K562 (cell line): ENCODE data around the gene NPEPL1. TPM values are rescaled to one million over a fixed set of nuclear protein-coding genes. Genes with fewer than 3 reads are reported as not detected.

Experiments used
- ATAC-seq: fragments of 200-7000 bp; cut with Tn5 transposase; 3 replicates; pipeline ENCODE4 v1.9.1; 2020; ENCODE audit warnings: moderate library complexity
- BruUV-seq: library from RNA; stranded (reverse); fragments of 400-500 nt; replicated peaks from 2 replicates; lab custom pipeline; 2021; lab: Mats Ljungman, UMichigan
- CTCF ChIA-PET: fragments of 300-600 bp; formaldehyde crosslinking; extraction: SDS; loops from one replicate; lab custom pipeline; 2021; ENCODE audit warnings: low intra/inter-chr PET ratio; lab: Yijun Ruan, JAX
- POLR2A ChIA-PET: fragments of 300-600, 350-650 bp; sonication (Branson Sonifier 250); formaldehyde crosslinking; extraction: SDS; loops from one replicate; lab custom pipeline; 2021; ENCODE audit warnings: antibody characterized with exemption, inconsistent platforms; lab: Yijun Ruan, JAX
- DNase-seq, 4 experiments: peaks; one replicate each; pipeline versions ENCODE4 v3.0.0 to v3.0.0-alpha.2; 2011 to 2018; ENCODE audit warnings: low spot score in 3 of 4, mixed read lengths in 3 of 4; ENCODE audit errors: extremely low read depth in 1 of 4
- FAIRE-seq: peaks from 2 replicates; lab custom pipeline; 2011; peaks lifted over from hg19 to GRCh38; lab: Jason Lieb, UNC
- H2AFZ ChIP-seq: 2 replicates; pipeline ENCODE4 v1.6.0; 2011; ENCODE audit warnings: low read depth, low read length, control low read depth, inconsistent platforms
- H3K27ac ChIP-seq: fragments of 200-600 bp; 3 replicates; pipeline ENCODE4 v1.8.0; 2011; ENCODE audit warnings: low read depth, mild to moderate bottlenecking, control low read depth, inconsistent platforms, low read length, moderate library complexity, mixed read lengths; ENCODE audit errors: extremely low read depth
- H3K27me3 ChIP-seq, 2 experiments: fragments of 300-600 bp in 1 of 2; 2 replicates in 1 of 2; 3 replicates in 1 of 2; pipeline versions ENCODE4 v1.6.0 to v1.8.0; 2011; ENCODE audit warnings: inconsistent platforms in 2 of 2, low read length in 2 of 2, mild to moderate bottlenecking in 1 of 2, mixed read lengths in 1 of 2, moderate library complexity in 1 of 2; ENCODE audit not compliant: control insufficient read depth in 2 of 2, insufficient read depth in 2 of 2
- H3K36me3 ChIP-seq: fragments of 300-600 bp; 3 replicates; pipeline ENCODE4 v1.8.0; 2011; ENCODE audit warnings: mild to moderate bottlenecking, low read length, inconsistent platforms; ENCODE audit not compliant: control insufficient read depth, insufficient read depth
- H3K4me1 ChIP-seq, 2 experiments: fragments of 200-600 bp in 1 of 2; replicated peaks in 1 of 2; 2 replicates in 1 of 2; 3 replicates in 1 of 2; pipeline versions ENCODE4 v1.5.1 to v1.8.0; 2011; ENCODE audit warnings: inconsistent platforms in 2 of 2, low read length in 2 of 2, mild to moderate bottlenecking in 1 of 2, mixed read lengths in 1 of 2, moderate library complexity in 1 of 2; ENCODE audit not compliant: control insufficient read depth in 2 of 2, insufficient read depth in 2 of 2
- H3K4me2 ChIP-seq: 2 replicates; pipeline ENCODE4 v1.6.1; 2011; ENCODE audit warnings: low read length, control low read depth, inconsistent platforms, mixed read lengths; ENCODE audit not compliant: insufficient read depth
- H3K4me3 ChIP-seq: fragments of 200-600 bp; sonication (generic), shearing (Covaris generic); 2 replicates; pipeline ENCODE4 v1.5.1; 2016; ENCODE audit warnings: control low read depth, inconsistent platforms
- H3K79me2 ChIP-seq: fragments of 200-600 bp; 3 replicates; pipeline ENCODE4 v1.8.0; 2011; ENCODE audit warnings: low read length, inconsistent platforms; ENCODE audit not compliant: control insufficient read depth, insufficient read depth
- H3K9ac ChIP-seq, 2 experiments: 2 replicates each; pipeline versions ENCODE4 v1.6.0 to v1.6.1; 2011; ENCODE audit warnings: low read depth in 2 of 2, low read length in 2 of 2, control low read depth in 1 of 2, inconsistent platforms in 1 of 2, mild to moderate bottlenecking in 1 of 2, mixed read lengths in 1 of 2; ENCODE audit not compliant: insufficient read depth in 1 of 2
- H3K9me1 ChIP-seq: one replicate; pipeline ENCODE4 v1.6.0; 2011; ENCODE audit warnings: inconsistent platforms, mild to moderate bottlenecking, low read length, moderate library complexity; ENCODE audit not compliant: control insufficient read depth, insufficient read depth
- H3K9me3 ChIP-seq: replicated peaks from 2 replicates; pipeline ENCODE4 v1.5.1; 2011; ENCODE audit warnings: low read depth, low read length, inconsistent platforms; ENCODE audit not compliant: control insufficient read depth, insufficient read depth
- H4K20me1 ChIP-seq: replicated peaks from 2 replicates; pipeline ENCODE4 v1.6.1; 2011; ENCODE audit warnings: low read length, inconsistent platforms, mixed read lengths; ENCODE audit not compliant: control insufficient read depth, insufficient read depth
- CBFB ChIP-seq: sonication (generic); formaldehyde crosslinking; IDR thresholded peaks from 2 replicates; pipeline ENCODE4 v1.4.0; 2020; ENCODE audit warnings: mild to moderate bottlenecking, missing genetic modification reagents
- GATAD2B ChIP-seq: fragments of 450-650 bp; IDR thresholded peaks from 2 replicates; pipeline ENCODE4 v1.6.1; 2017; ENCODE audit warnings: mild to moderate bottlenecking, borderline replicate concordance
- HNRNPLL ChIP-seq: fragments of 200-400 bp; formaldehyde crosslinking; IDR thresholded peaks from 2 replicates; pipeline ENCODE4 v1.6.1; 2017; ENCODE audit warnings: low read length, low read depth, mild to moderate bottlenecking; ENCODE audit not compliant: poor library complexity, severe bottlenecking
- RAD21 ChIP-seq, 2 experiments: fragments of 250-450 bp in 1 of 2; fragments of 450-650 bp in 1 of 2; sonication (Bioruptor Pico) in 1 of 2; formaldehyde crosslinking in 1 of 2; IDR thresholded peaks in 1 of 2; conservative IDR thresholded peaks in 1 of 2; 2 replicates each; pipeline versions ENCODE4 v1.4.0 to v1.8.0; 2020 to 2022; ENCODE audit warnings: mild to moderate bottlenecking in 2 of 2, moderate library complexity in 1 of 2
- ZNF133 ChIP-seq: fragments of 250-450 bp; sonication (Bioruptor Pico); IDR thresholded peaks from 2 replicates; pipeline ENCODE4 v1.4.0; 2020; ENCODE audit warnings: mild to moderate bottlenecking
- WGBS: fragments of 100-300 bp; shearing (Covaris generic); methylation state at CpG from one replicate; pipeline ENCODE4 v1.1.6; 2016; ENCODE audit warnings: low coverage, mixed read lengths; ENCODE audit not compliant: insufficient coverage; ENCODE audit errors: missing lambda C conversion rate; 5-methylcytosine and 5-hydroxymethylcytosine counted together
- in situ Hi-C: fragments of 300-500 bp; cut with MboI; formaldehyde crosslinking; loops from 4 replicates; pipeline ENCODE4 v1.15.0; 2018; ENCODE audit warnings: inconsistent platforms, mixed read lengths
- intact Hi-C: fragments of 100-400 bp; cut with micrococcal nuclease; formaldehyde crosslinking; loops from 2 replicates; pipeline ENCODE4 v1.14.2; 2022
- polyA plus RNA-seq, 8 experiments: library from polyadenylated mRNA; depleted of rRNA in 4 of 8; stranded (reverse) in 5 of 8; unstranded in 3 of 8; fragments of >200 nt; fragmentation: Nextera tagmentation in 2 of 8; fragmentation: Illumina TruSeq in 1 of 8; extraction: Ambion mirVana in 2 of 8; extraction: Trizol in 1 of 8; gene quantifications; 2 replicates each; pipeline versions ENCODE4 v1.2.1 to v1.2.3, GENCODE V29; 2011 to 2014; ENCODE audit warnings: inconsistent platforms in 1 of 8, missing spikeins in 1 of 8
- total RNA-seq, 7 experiments: library from RNA; depleted of rRNA in 6 of 7; stranded (reverse); fragments of >200 nt in 6 of 7; fragmentation: Illumina TruSeq in 2 of 7; extraction: Trizol in 2 of 7; gene quantifications; 2 replicates each; pipeline versions ENCODE4 v1.2.1 to v1.2.3, GENCODE V29; 2011 to 2021; ENCODE audit warnings: low replicate concordance in 1 of 7
- TF ChIP-seq, protein P1 (sequence below): fragments of 450-650 bp; IDR thresholded peaks from 2 replicates; pipeline ENCODE4 v1.6.1; 2016; ENCODE audit warnings: low read depth
- TF ChIP-seq, protein P2 (sequence below): fragments of 450-650 bp; formaldehyde crosslinking; conservative IDR thresholded peaks from 2 replicates; pipeline ENCODE4 v1.4.0; 2022; ENCODE audit warnings: mild to moderate bottlenecking, missing genetic modification characterization
- TF ChIP-seq, protein P3 (sequence below), 2 experiments: fragments of 450-650 bp; IDR thresholded peaks; 2 replicates each; pipeline ENCODE4 v1.6.1; 2018; ENCODE audit warnings: mild to moderate bottlenecking in 2 of 2, low read depth in 1 of 2; ENCODE audit not compliant: partially characterized antibody in 2 of 2

NPEPL1 gene
- total and polyA plus RNA-seq, 9 of the 15 experiments (the other 6 are each of a cell fraction or from before 2014, with no cell fraction given) = 0.04 to 5.6 (median 0.94) TPM

DNA sequence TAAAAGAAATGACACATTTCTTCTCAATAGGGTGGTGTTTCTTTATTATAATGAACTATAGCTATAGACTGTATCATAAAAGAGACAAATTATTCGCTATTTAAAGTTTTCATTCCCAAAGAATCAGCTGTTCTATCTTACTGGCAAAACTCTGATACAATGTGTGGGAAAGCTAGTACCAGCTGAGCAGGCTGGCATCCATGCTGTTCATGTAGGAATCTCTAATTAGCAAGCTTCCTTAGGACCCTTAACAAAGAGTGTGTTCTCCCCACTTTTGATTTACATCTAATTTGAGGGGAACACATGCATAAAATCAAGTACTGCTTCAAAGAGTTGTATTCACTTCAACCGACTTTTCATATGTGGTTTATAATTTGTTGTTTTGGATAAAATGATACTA lies 28.3 kb upstream of the NPEPL1 start:
- H3K27ac ChIP-seq = no peak overlapping the region
- H3K79me2 ChIP-seq = peaks cover 55% of the 10 kb centered on the region
- H3K9ac ChIP-seq = no peak overlapping the region
- ChIA-PET CTCF (no interaction called here), POLR2A (interaction anchor here (0.8 to 1.3 kb wide), 3 partner anchors 10 to 77 kb away, joined by 3 to 5 read pairs (median 4); no protein-coding TSS in a partner anchor)
- no peaks in the 10 kb centered on the region; the same call in 1 of the 2 replicates for H4K20me1 ChIP-seq
- intact Hi-C loops = no loop called here
- no TSS peak for BruUV-seq
- no peak overlapping the region for H2AFZ ChIP-seq
- no peaks in the 10 kb centered on the region for H3K9me1 ChIP-seq
- no peaks in the 10 kb centered on the region for H3K27me3 ChIP-seq
- in situ Hi-C loops = no loop called here
- FAIRE-seq (no peak), DNase-seq (no peak), ATAC-seq (no peak)
- H3K36me3 ChIP-seq = peaks cover 66% of the 10 kb centered on the region; the same call in 2 of the 3 replicates
- H3K4me3 ChIP-seq = no peak overlapping the region
- H3K4me2 ChIP-seq = no peak overlapping the region
- H3K9me3 ChIP-seq = no peaks in the 10 kb centered on the region
- WGBS = 77% methylated on average over 2 of the region's 2 CpGs
- no peaks in the 10 kb centered on the region for H3K4me1 ChIP-seq
- TF ChIP-seq, protein P1, sequence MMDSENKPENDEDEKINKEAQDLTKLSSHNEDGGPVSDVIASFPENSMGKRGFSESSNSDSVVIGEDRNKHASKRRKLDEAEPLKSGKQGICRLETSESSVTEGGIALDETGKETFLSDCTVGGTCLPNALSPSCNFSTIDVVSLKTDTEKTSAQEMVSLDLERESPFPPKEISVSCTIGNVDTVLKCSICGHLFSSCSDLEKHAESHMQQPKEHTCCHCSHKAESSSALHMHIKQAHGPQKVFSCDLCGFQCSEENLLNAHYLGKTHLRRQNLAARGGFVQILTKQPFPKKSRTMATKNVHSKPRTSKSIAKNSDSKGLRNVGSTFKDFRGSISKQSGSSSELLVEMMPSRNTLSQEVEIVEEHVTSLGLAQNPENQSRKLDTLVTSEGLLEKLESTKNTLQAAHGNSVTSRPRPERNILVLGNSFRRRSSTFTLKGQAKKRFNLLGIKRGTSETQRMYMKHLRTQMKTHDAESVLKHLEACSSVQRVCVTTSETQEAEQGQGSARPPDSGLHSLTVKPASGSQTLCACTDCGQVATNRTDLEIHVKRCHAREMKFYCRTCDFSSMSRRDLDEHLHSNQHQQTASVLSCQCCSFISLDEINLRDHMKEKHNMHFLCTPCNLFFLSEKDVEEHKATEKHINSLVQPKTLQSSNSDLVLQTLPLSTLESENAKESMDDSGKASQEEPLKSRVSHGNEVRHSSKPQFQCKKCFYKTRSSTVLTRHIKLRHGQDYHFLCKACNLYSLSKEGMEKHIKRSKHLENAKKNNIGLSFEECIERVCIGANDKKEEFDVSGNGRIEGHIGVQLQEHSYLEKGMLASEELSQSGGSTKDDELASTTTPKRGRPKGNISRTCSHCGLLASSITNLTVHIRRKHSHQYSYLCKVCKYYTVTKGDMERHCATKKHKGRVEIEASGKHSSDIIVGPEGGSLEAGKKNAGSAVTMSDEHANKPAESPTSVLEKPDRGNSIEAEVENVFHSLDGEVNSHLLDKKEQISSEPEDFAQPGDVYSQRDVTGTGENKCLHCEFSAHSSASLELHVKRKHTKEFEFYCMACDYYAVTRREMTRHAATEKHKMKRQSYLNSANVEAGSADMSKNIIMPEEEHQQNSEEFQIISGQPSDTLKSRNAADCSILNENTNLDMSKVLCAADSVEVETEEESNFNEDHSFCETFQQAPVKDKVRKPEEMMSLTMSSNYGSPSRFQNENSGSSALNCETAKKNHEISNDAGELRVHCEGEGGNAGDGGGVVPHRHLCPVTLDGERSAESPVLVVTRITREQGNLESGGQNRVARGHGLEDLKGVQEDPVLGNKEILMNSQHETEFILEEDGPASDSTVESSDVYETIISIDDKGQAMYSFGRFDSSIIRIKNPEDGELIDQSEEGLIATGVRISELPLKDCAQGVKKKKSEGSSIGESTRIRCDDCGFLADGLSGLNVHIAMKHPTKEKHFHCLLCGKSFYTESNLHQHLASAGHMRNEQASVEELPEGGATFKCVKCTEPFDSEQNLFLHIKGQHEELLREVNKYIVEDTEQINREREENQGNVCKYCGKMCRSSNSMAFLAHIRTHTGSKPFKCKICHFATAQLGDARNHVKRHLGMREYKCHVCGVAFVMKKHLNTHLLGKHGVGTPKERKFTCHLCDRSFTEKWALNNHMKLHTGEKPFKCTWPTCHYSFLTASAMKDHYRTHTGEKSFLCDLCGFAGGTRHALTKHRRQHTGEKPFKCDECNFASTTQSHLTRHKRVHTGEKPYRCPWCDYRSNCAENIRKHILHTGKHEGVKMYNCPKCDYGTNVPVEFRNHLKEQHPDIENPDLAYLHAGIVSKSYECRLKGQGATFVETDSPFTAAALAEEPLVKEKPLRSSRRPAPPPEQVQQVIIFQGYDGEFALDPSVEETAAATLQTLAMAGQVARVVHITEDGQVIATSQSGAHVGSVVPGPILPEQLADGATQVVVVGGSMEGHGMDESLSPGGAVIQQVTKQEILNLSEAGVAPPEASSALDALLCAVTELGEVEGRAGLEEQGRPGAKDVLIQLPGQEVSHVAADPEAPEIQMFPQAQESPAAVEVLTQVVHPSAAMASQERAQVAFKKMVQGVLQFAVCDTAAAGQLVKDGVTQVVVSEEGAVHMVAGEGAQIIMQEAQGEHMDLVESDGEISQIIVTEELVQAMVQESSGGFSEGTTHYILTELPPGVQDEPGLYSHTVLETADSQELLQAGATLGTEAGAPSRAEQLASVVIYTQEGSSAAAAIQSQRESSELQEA = no peak
- TF ChIP-seq CBFB (CRISPR knock-in tag) (no peak), GATAD2B (no peak), HNRNPLL (no peak), ZNF133 (CRISPR knock-in tag) (no peak), RAD21 (CRISPR knock-in tag; conservative IDR thresholded peaks at IDR 0.05 in 1 of 2, IDR thresholded peaks at IDR 0.05 in 1 of 2) (no peak)
- TF ChIP-seq, protein P2, sequence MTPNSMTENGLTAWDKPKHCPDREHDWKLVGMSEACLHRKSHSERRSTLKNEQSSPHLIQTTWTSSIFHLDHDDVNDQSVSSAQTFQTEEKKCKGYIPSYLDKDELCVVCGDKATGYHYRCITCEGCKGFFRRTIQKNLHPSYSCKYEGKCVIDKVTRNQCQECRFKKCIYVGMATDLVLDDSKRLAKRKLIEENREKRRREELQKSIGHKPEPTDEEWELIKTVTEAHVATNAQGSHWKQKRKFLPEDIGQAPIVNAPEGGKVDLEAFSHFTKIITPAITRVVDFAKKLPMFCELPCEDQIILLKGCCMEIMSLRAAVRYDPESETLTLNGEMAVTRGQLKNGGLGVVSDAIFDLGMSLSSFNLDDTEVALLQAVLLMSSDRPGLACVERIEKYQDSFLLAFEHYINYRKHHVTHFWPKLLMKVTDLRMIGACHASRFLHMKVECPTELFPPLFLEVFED = no peak
- TF ChIP-seq, protein P3, sequence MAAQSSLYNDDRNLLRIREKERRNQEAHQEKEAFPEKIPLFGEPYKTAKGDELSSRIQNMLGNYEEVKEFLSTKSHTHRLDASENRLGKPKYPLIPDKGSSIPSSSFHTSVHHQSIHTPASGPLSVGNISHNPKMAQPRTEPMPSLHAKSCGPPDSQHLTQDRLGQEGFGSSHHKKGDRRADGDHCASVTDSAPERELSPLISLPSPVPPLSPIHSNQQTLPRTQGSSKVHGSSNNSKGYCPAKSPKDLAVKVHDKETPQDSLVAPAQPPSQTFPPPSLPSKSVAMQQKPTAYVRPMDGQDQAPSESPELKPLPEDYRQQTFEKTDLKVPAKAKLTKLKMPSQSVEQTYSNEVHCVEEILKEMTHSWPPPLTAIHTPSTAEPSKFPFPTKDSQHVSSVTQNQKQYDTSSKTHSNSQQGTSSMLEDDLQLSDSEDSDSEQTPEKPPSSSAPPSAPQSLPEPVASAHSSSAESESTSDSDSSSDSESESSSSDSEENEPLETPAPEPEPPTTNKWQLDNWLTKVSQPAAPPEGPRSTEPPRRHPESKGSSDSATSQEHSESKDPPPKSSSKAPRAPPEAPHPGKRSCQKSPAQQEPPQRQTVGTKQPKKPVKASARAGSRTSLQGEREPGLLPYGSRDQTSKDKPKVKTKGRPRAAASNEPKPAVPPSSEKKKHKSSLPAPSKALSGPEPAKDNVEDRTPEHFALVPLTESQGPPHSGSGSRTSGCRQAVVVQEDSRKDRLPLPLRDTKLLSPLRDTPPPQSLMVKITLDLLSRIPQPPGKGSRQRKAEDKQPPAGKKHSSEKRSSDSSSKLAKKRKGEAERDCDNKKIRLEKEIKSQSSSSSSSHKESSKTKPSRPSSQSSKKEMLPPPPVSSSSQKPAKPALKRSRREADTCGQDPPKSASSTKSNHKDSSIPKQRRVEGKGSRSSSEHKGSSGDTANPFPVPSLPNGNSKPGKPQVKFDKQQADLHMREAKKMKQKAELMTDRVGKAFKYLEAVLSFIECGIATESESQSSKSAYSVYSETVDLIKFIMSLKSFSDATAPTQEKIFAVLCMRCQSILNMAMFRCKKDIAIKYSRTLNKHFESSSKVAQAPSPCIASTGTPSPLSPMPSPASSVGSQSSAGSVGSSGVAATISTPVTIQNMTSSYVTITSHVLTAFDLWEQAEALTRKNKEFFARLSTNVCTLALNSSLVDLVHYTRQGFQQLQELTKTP (IDR thresholded peaks at IDR 0.05; ENCODE audit: low read depth in 1 of 2, partially characterized antibody in 2 of 2) = no peak
